22Rv1 (cell line): ENCODE measurements around the gene SYNJ1.

ENCODE experiments used
- ZFX ChIP-seq: fragments of 450-650 bp; IDR thresholded peaks from 2 replicates; pipeline ENCODE4 v1.6.1; 2017; ENCODE audit warnings: antibody characterized with exemption, borderline replicate concordance
- TF ChIP-seq, protein P1 (sequence below): fragments of 450-650 bp; IDR thresholded peaks from 2 replicates; pipeline ENCODE4 v1.5.1; 2017; ENCODE audit warnings: mild to moderate bottlenecking

DNA sequence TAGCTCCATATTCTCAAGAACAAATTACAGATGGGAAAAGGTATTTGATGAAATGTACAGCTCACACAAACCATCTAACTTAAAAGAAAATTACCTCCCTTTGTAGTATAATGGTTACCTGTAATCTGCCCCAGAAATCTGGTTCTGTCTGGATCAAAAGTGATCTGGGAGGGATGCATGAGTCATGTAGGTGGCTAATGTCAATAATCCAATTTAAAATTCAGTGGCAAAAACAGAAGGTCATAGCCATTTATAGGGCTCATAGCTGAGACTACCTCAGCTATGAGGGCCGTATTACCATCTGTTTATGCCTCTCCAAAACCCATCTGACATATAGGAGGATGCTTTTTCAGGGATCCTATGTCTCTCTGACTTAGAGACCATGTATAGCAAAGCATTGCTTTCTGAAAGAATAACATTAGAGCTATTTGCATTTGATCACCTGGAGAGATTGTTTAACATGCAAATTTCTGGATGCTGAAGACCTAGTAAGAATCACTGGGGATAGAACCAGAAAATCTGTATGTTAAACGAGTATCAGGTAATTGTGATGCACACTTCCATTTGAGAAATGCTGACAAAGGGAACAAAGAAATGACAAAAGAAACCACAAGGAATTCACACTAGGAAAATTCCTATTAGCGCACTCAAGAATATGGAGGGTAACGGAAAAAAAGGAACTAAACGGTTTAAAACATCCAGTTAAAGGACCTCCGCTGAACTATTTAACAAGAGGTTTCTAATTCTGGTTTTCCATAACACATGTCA is 26.2 kb upstream of the SYNJ1 start:
- TF ChIP-seq, protein P1, sequence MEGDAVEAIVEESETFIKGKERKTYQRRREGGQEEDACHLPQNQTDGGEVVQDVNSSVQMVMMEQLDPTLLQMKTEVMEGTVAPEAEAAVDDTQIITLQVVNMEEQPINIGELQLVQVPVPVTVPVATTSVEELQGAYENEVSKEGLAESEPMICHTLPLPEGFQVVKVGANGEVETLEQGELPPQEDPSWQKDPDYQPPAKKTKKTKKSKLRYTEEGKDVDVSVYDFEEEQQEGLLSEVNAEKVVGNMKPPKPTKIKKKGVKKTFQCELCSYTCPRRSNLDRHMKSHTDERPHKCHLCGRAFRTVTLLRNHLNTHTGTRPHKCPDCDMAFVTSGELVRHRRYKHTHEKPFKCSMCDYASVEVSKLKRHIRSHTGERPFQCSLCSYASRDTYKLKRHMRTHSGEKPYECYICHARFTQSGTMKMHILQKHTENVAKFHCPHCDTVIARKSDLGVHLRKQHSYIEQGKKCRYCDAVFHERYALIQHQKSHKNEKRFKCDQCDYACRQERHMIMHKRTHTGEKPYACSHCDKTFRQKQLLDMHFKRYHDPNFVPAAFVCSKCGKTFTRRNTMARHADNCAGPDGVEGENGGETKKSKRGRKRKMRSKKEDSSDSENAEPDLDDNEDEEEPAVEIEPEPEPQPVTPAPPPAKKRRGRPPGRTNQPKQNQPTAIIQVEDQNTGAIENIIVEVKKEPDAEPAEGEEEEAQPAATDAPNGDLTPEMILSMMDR = no peak
- no peak for TF ChIP-seq ZFX
